ENCODE data around the gene SUSD2.
A peak's percentile ranks its signal among the peaks of the same experiment; 100 is the strongest.

Gene SUSD2

DNA sequence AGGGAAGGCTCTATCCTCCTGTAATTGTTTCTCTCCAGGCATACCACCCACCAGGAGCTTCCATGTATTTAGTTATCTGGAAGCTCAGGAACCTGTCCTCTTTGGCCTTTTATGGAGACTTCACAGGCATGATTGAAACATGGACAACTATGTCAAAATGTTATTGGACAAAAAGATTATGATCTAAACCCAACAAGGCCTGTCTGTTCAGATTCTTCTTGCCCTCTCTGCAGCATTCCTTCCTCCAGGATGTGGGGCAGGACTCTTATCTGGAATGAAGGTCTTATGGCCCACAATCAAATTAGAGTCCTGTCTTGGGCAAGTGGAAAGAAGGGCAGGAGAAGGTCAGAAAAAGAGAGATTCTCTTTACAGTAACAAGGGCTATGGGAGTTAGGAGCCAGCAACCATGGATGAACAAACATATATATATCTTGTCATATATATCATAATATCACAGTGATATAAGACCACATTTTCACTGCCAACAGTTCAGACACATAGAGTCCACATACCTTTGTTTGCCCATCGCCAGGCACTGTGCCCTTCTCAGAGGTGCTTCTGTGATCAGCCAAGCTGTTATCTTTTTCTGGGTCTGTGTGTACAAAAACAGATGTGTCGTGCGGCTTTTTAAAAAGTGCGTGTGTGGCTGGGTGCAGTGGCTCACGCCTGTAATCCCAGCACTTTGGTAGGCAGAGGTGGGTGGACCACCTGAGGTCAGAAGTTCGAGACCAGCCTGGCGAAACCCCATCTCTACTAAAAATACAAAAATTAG is 42.5 kb upstream of the SUSD2 start:
- Histone ChIP-seq H3K27me3 (replicated peaks in 2 of 5; ENCODE audit: control insufficient read depth in 4 of 5, insufficient read depth in 5 of 5, low read length in 4 of 5) (no peaks in the 10 kb centered on the region), H3K4me1 (ENCODE audit: control extremely low read depth in 1 of 4, control insufficient read depth in 4 of 4, insufficient read depth in 4 of 4, low read length in 3 of 4) (peaks cover 11 to 59% (median 52%) of the 10 kb centered on the region in 4 experiments), H3K27ac (ENCODE audit: insufficient read depth in 1 of 2, low read depth in 1 of 2, low read length in 2 of 2, poor library complexity in 1 of 2, severe bottlenecking in 2 of 2) (no peak overlapping the region), H3K9me3 (ENCODE audit: control extremely low read depth in 1 of 5, control insufficient read depth in 4 of 5, insufficient read depth in 2 of 5, low read depth in 1 of 5, low read length in 4 of 5) (no peaks in the 10 kb centered on the region), H3K36me3 (ENCODE audit: control insufficient read depth in 4 of 4, insufficient read depth in 4 of 4, low read length in 3 of 4) (peaks cover 15 to 65% (median 19%) of the 10 kb centered on the region in 4 experiments), H3K4me3 (ENCODE audit: control insufficient read depth in 1 of 7, extremely low read depth in 1 of 7, insufficient read depth in 4 of 7, low read depth in 2 of 7, low read length in 6 of 7) (no peak overlapping the region)
- CTCF ChIA-PET: interaction anchor here (1.4 to 55.4 kb wide), 4 partner anchors 10 to 25 kb away, joined by 3 to 1213 read pairs (median 5); partner anchors contain the start of gene SUSD2
- DNase-seq: no peak
- POLR2A ChIA-PET: no interaction called here
- WGBS (ENCODE audit: insufficient coverage): 100% methylated on average over 3 of the region's 7 CpGs

DNA sequence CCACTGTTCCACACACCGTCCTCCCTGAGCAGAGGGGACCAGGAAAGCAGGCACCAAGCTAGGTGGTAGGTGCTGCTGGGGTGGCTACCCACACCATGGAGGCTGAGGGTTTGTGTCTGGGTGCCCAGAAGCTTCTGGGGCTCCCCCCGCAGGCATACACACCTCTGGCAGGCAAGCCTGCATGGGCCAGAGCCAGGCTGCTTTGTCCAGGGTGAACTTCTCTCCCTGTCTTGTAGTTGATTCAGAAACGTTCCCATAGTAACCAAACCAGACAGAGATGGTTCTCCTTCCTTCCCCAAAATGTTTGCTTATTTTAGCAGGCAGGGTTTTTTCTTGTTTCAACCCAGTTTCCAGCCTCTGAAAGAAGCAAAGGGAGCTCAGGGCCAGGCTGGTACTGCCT is 40.9 kb upstream of the SUSD2 start:
- peak; percentile 44 to 72 (median 71) for DNase-seq
- Histone ChIP-seq H3K9me3 (ENCODE audit: control extremely low read depth in 1 of 5, control insufficient read depth in 4 of 5, insufficient read depth in 2 of 5, low read depth in 1 of 5, low read length in 4 of 5) (no peaks in the 10 kb centered on the region), H3K27ac (ENCODE audit: insufficient read depth in 1 of 2, low read depth in 1 of 2, low read length in 2 of 2, poor library complexity in 1 of 2, severe bottlenecking in 2 of 2) (peak overlapping the region; percentile 37 to 76), H3K27me3 (replicated peaks in 2 of 5; ENCODE audit: control insufficient read depth in 4 of 5, insufficient read depth in 5 of 5, low read length in 4 of 5) (no peaks in the 10 kb centered on the region), H3K4me3 (ENCODE audit: control insufficient read depth in 1 of 7, extremely low read depth in 1 of 7, insufficient read depth in 4 of 7, low read depth in 2 of 7, low read length in 6 of 7) (peak overlapping the region in 3 of 7 experiments; percentile 29 to 32 (median 29)), H3K36me3 (ENCODE audit: control insufficient read depth in 4 of 4, insufficient read depth in 4 of 4, low read length in 3 of 4) (peaks cover 15 to 61% (median 19%) of the 10 kb centered on the region in 4 experiments), H3K4me1 (ENCODE audit: control extremely low read depth in 1 of 4, control insufficient read depth in 4 of 4, insufficient read depth in 4 of 4, low read length in 3 of 4) (peaks cover 26 to 64% (median 59%) of the 10 kb centered on the region in 4 experiments)
- 36% methylated on average over 3 of the region's 3 CpGs for whole genome bisulfite sequencing (ENCODE audit: insufficient coverage)
- POLR2A ChIA-PET: interaction anchor here (2.1 kb wide), 1 partner anchor 16 kb away, joined by 7 read pairs; no protein-coding TSS in a partner anchor
- CTCF ChIA-PET: interaction anchor here (1.5 to 55.4 kb wide), 4 partner anchors 9 to 24 kb away, joined by 4 to 1213 read pairs (median 6); partner anchors contain the start of gene SUSD2

DNA sequence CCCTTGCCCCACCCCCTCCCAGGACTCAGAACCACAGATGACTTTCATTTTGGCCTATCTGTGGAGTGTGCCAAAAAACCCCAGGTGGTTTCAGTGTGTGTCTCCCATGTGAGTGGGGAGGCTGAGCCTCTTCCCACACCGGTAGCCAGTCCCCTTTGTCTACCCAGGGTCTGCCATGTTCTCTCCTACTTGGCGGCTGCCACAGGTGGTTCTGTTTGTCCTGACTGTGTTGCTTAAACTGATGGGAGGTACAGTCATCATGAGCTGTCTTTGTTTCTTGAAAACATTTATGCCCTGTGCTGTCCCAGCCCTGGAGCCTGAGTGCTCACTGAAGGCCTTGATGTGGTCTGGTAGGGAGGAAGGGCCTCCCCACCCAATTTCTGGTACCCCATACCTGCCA is 39.7 kb upstream of the SUSD2 start:
- no peak for DNase-seq
- peak overlapping the region in 1 of 2 experiments; percentile 76 for H3K27ac ChIP-seq (ENCODE audit: insufficient read depth in 1 of 2, low read depth in 1 of 2, low read length in 2 of 2, poor library complexity in 1 of 2, severe bottlenecking in 2 of 2)
- POLR2A ChIA-PET: interaction anchor here (0.5 to 2.1 kb wide), 2 partner anchors 15 to 1422 kb away, joined by 4 to 7 read pairs; no protein-coding TSS in a partner anchor

DNA sequence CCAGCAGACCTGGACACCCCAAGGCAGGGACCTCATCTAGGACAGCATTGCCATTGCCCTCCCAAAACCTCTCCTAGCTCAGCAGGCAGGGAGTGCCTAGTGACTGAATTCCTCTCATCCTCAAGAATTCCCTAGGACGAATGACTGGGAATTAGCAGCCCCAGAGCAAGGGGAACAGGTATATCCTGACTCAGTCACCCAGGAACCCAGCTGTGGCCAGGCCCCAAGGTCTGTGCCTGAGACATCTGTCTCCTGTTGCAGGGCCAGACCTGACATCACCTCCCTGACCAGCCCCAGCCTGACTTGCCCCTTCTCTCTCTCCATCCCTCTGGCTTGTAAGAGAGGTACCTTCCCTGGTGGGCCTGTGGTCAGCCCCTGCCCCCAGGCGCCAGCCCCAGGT is 39.0 kb upstream of the SUSD2 start:
- 94% methylated on average over 2 of the region's 2 CpGs for WGBS (ENCODE audit: insufficient coverage)
- ChIA-PET POLR2A (no interaction called here), CTCF (interaction anchor here (43.2 to 55.4 kb wide), 2 partner anchors 3 to 22 kb away, joined by 1213 read pairs; partner anchors contain the start of gene SUSD2)
- peaks cover 12 to 47% (median 13%) of the 10 kb centered on the region in 4 experiments for H3K36me3 ChIP-seq (ENCODE audit: control insufficient read depth in 4 of 4, insufficient read depth in 4 of 4, low read length in 3 of 4)
- H3K4me1 ChIP-seq (ENCODE audit: control extremely low read depth in 1 of 4, control insufficient read depth in 4 of 4, insufficient read depth in 4 of 4, low read length in 3 of 4): peaks cover 39 to 77% (median 76%) of the 10 kb centered on the region in 4 experiments
- H3K4me3 ChIP-seq (ENCODE audit: control insufficient read depth in 1 of 7, extremely low read depth in 1 of 7, insufficient read depth in 4 of 7, low read depth in 2 of 7, low read length in 6 of 7): no peak overlapping the region
- H3K27ac ChIP-seq (ENCODE audit: insufficient read depth in 1 of 2, low read depth in 1 of 2, low read length in 2 of 2, poor library complexity in 1 of 2, severe bottlenecking in 2 of 2): no peak overlapping the region
- no peaks in the 10 kb centered on the region for H3K27me3 ChIP-seq (replicated peaks in 2 of 5; ENCODE audit: control insufficient read depth in 4 of 5, insufficient read depth in 5 of 5, low read length in 4 of 5)
- DNase-seq: no peak
- no peaks in the 10 kb centered on the region for H3K9me3 ChIP-seq (ENCODE audit: control extremely low read depth in 1 of 5, control insufficient read depth in 4 of 5, insufficient read depth in 2 of 5, low read depth in 1 of 5, low read length in 4 of 5)

More for the DNA sequence above, 39.7 kb upstream of the SUSD2 start:
- no peaks in the 10 kb centered on the region for H3K9me3 ChIP-seq (ENCODE audit: control extremely low read depth in 1 of 5, control insufficient read depth in 4 of 5, insufficient read depth in 2 of 5, low read depth in 1 of 5, low read length in 4 of 5)
- H3K36me3 ChIP-seq (ENCODE audit: control insufficient read depth in 4 of 4, insufficient read depth in 4 of 4, low read length in 3 of 4): peaks cover 12 to 53% (median 17%) of the 10 kb centered on the region in 4 experiments
- H3K4me3 ChIP-seq (ENCODE audit: control insufficient read depth in 1 of 7, extremely low read depth in 1 of 7, insufficient read depth in 4 of 7, low read depth in 2 of 7, low read length in 6 of 7): no peak overlapping the region
- H3K4me1 ChIP-seq (ENCODE audit: control extremely low read depth in 1 of 4, control insufficient read depth in 4 of 4, insufficient read depth in 4 of 4, low read length in 3 of 4): peaks cover 35 to 72% (median 71%) of the 10 kb centered on the region in 4 experiments
- 80% methylated on average over 2 of the region's 2 CpGs for WGBS (ENCODE audit: insufficient coverage)
- H3K27me3 ChIP-seq (replicated peaks in 2 of 5; ENCODE audit: control insufficient read depth in 4 of 5, insufficient read depth in 5 of 5, low read length in 4 of 5): no peaks in the 10 kb centered on the region
- CTCF ChIA-PET: interaction anchor here (55.4 kb wide), 1 partner anchor 22 kb away, joined by 1213 read pairs; the partner anchor contains the start of gene SUSD2

DNA sequence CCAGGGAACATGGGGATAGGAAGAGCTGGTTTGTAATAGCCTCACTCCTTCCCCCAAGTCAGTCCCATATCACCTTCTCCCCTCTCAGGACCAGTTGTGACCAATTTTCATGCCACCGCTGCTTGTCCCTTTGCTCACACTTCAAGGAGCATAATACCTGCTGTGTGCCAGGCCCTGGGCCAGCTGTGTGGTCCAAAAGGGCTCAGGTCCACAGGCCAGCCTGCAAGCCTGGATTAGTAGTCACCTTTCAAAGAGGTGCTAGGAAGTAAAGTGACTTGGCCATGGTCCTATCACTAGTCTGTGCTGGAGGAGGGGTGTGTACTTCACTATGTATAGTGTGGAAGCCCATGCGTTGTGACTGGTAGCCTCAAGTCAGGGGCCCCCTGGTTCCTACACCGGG is 38.5 kb upstream of the SUSD2 start:
- WGBS (ENCODE audit: insufficient coverage): 100% methylated on average over 3 of the region's 3 CpGs
- peaks cover 6 to 41% (median 9%) of the 10 kb centered on the region in 4 experiments for H3K36me3 ChIP-seq (ENCODE audit: control insufficient read depth in 4 of 4, insufficient read depth in 4 of 4, low read length in 3 of 4)
- H3K4me3 ChIP-seq (ENCODE audit: control insufficient read depth in 1 of 7, extremely low read depth in 1 of 7, insufficient read depth in 4 of 7, low read depth in 2 of 7, low read length in 6 of 7): no peak overlapping the region
- ChIA-PET CTCF (interaction anchor here (43.2 to 55.4 kb wide), 2 partner anchors 4 to 21 kb away, joined by 1213 read pairs; partner anchors contain the start of gene SUSD2), POLR2A (no interaction called here)
- H3K4me1 ChIP-seq (ENCODE audit: control extremely low read depth in 1 of 4, control insufficient read depth in 4 of 4, insufficient read depth in 4 of 4, low read length in 3 of 4): peaks cover 39 to 83% (median 82%) of the 10 kb centered on the region in 4 experiments
- H3K27ac ChIP-seq (ENCODE audit: insufficient read depth in 1 of 2, low read depth in 1 of 2, low read length in 2 of 2, poor library complexity in 1 of 2, severe bottlenecking in 2 of 2): no peak overlapping the region
- no peaks in the 10 kb centered on the region for H3K9me3 ChIP-seq (ENCODE audit: control extremely low read depth in 1 of 5, control insufficient read depth in 4 of 5, insufficient read depth in 2 of 5, low read depth in 1 of 5, low read length in 4 of 5)
- no peak for DNase-seq
- H3K27me3 ChIP-seq (replicated peaks in 2 of 5; ENCODE audit: control insufficient read depth in 4 of 5, insufficient read depth in 5 of 5, low read length in 4 of 5): no peaks in the 10 kb centered on the region

DNA sequence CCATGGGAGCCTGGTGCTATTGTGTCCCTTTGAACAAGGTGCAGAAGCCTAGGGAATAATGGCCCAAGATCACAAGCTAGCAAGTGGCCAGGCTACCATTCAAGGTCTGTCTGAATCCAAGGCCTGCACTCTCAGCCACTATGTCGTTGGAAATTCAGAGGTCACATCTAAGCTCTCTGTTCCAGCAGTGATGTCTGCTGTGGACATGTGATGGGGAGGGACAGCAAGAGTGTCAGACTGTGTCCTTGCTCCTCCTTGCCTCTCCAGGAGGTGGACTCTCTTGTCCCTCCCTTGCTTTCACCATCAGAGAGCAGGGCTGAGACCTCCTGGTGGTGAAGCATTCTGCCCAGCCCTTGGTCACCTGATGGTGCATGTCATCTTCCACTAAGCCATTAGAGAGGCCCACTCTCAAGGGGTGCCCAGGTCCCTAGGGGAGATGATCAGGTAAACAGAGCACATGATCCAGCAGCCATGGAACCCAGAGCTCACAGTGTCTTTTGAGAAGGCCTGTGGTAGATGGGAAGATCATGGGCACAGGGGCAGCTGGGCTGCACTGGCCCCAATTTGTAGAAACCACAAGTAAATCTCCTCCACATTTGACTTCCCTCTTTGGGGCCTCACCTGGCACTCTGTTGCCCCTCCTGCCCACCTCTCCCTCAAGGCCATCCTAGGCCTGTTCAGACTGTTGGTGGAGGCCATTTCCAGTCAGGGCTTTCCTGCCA is 37.1 kb upstream of the SUSD2 start:
- Histone ChIP-seq H3K27ac (ENCODE audit: insufficient read depth in 1 of 2, low read depth in 1 of 2, low read length in 2 of 2, poor library complexity in 1 of 2, severe bottlenecking in 2 of 2) (no peak overlapping the region), H3K4me3 (ENCODE audit: control insufficient read depth in 1 of 7, extremely low read depth in 1 of 7, insufficient read depth in 4 of 7, low read depth in 2 of 7, low read length in 6 of 7) (peak overlapping the region in 2 of 7 experiments; percentile 0 to 11), H3K27me3 (replicated peaks in 2 of 5; ENCODE audit: control insufficient read depth in 4 of 5, insufficient read depth in 5 of 5, low read length in 4 of 5) (no peaks in the 10 kb centered on the region), H3K36me3 (ENCODE audit: control insufficient read depth in 4 of 4, insufficient read depth in 4 of 4, low read length in 3 of 4) (peaks cover 2 to 36% (median 4%) of the 10 kb centered on the region in 4 experiments), H3K4me1 (ENCODE audit: control extremely low read depth in 1 of 4, control insufficient read depth in 4 of 4, insufficient read depth in 4 of 4, low read length in 3 of 4) (peaks cover 39 to 93% (median 88%) of the 10 kb centered on the region in 4 experiments), H3K9me3 (ENCODE audit: control extremely low read depth in 1 of 5, control insufficient read depth in 4 of 5, insufficient read depth in 2 of 5, low read depth in 1 of 5, low read length in 4 of 5) (no peaks in the 10 kb centered on the region)
- 100% methylated on average over 1 of the region's 1 CpG for WGBS (ENCODE audit: insufficient coverage)
- POLR2A ChIA-PET: interaction anchor here (3.4 kb wide), 1 partner anchor 12 kb away, joined by 18 read pairs; no protein-coding TSS in a partner anchor
- CTCF ChIA-PET: interaction anchor here (43.2 to 55.4 kb wide), 2 partner anchors 5 to 20 kb away, joined by 1213 read pairs; partner anchors contain the start of gene SUSD2
- DNase-seq: peak in 1 of 3 donors; percentile 40

Data from common myeloid progenitor, CD34-positive (primary cell).